ENCODE data around the gene FZR1.

- TF ChIP-seq, protein P1, sequence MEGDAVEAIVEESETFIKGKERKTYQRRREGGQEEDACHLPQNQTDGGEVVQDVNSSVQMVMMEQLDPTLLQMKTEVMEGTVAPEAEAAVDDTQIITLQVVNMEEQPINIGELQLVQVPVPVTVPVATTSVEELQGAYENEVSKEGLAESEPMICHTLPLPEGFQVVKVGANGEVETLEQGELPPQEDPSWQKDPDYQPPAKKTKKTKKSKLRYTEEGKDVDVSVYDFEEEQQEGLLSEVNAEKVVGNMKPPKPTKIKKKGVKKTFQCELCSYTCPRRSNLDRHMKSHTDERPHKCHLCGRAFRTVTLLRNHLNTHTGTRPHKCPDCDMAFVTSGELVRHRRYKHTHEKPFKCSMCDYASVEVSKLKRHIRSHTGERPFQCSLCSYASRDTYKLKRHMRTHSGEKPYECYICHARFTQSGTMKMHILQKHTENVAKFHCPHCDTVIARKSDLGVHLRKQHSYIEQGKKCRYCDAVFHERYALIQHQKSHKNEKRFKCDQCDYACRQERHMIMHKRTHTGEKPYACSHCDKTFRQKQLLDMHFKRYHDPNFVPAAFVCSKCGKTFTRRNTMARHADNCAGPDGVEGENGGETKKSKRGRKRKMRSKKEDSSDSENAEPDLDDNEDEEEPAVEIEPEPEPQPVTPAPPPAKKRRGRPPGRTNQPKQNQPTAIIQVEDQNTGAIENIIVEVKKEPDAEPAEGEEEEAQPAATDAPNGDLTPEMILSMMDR (IDR thresholded peaks at IDR 0.05), result no peak
- TF ChIP-seq EZH2 (IDR thresholded peaks at IDR 0.05) (no peak), EZH2phosphoT487 (IDR thresholded peaks at IDR 0.05) (no peak)
These were observed 10.6 kb downstream of the FZR1 start for GRCh38 chr19:3516675-3517207.
